Esophagus muscularis mucosa (tissue), 4 donors: ENCODE results near the gene TMEM40.

Source experiments
- EP300 ChIP-seq: sonication (generic); formaldehyde crosslinking; IDR thresholded peaks from one replicate; pipeline ENCODE4 v1.6.1; 2017; ENCODE audit warnings: antibody characterized with exemption
- POLR2A ChIP-seq: fragments of 450-650 bp; IDR thresholded peaks from one replicate; pipeline ENCODE4 v1.6.1; 2017; ENCODE audit warnings: antibody characterized with exemption, moderate library complexity, mild to moderate bottlenecking, low read depth
- POLR2AphosphoS5 ChIP-seq, 2 donors: sonication (generic); formaldehyde crosslinking; IDR thresholded peaks; one replicate each; pipeline ENCODE4 v1.6.1; 2017; ENCODE audit warnings: antibody characterized with exemption in 2 of 2
- TF ChIP-seq, protein P1 (sequence below), 3 experiments: fragments of 200-600 bp in 2 of 3; fragments of 450-650 bp in 1 of 3; sonication (generic) in 2 of 3; IDR thresholded peaks; one replicate each; pipeline ENCODE4 v1.5.1; 2017 to 2019; ENCODE audit warnings: antibody characterized with exemption in 3 of 3, mild to moderate bottlenecking in 2 of 3, moderate library complexity in 1 of 3

DNA sequence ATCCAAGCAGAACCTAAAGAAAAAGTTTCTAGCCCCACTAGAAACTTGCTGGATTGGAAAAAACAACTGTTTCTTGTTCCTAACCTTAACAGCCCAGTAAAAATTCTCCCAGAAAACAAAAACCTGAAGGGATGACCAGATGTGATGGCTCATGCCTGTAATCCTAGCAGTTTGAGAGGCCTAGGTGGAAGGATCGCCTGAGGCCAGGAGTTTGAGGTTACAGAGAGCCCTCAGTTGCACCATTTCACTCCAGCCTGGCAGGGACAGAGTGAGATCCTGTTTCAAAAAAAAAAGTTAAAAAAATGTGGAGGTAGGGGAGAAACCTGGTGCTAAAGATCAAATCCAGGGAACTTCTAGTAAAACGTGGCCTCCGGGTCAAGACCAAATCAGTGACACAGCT is 56.6 kb downstream of the TMEM40 start:
- no peak for TF ChIP-seq POLR2A
- TF ChIP-seq, protein P1, sequence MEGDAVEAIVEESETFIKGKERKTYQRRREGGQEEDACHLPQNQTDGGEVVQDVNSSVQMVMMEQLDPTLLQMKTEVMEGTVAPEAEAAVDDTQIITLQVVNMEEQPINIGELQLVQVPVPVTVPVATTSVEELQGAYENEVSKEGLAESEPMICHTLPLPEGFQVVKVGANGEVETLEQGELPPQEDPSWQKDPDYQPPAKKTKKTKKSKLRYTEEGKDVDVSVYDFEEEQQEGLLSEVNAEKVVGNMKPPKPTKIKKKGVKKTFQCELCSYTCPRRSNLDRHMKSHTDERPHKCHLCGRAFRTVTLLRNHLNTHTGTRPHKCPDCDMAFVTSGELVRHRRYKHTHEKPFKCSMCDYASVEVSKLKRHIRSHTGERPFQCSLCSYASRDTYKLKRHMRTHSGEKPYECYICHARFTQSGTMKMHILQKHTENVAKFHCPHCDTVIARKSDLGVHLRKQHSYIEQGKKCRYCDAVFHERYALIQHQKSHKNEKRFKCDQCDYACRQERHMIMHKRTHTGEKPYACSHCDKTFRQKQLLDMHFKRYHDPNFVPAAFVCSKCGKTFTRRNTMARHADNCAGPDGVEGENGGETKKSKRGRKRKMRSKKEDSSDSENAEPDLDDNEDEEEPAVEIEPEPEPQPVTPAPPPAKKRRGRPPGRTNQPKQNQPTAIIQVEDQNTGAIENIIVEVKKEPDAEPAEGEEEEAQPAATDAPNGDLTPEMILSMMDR (IDR thresholded peaks at IDR 0.05): no peak
- TF ChIP-seq POLR2AphosphoS5 (IDR thresholded peaks at IDR 0.05): no peak
- TF ChIP-seq EP300: no peak
